HUES48 (cell line): ENCODE results near the gene TTC29.
"Not testable (repeated sequence)": the region's sequence is repeated elsewhere in the genome, so short reads cannot be mapped to it uniquely, and the experiment has no call there.

Source experiments
- H3K27ac ChIP-seq: one replicate; pipeline ENCODE4 v1.7.0; 2013; ENCODE audit warnings: low read depth, low read length, inconsistent platforms
- H3K27me3 ChIP-seq: 2 replicates; pipeline ENCODE4 v1.6.1; 2013; ENCODE audit warnings: mild to moderate bottlenecking, low read length; ENCODE audit not compliant: control insufficient read depth, insufficient read depth
- H3K36me3 ChIP-seq: 2 replicates; pipeline ENCODE4 v1.6.1; 2013; ENCODE audit warnings: low read length; ENCODE audit not compliant: control insufficient read depth, insufficient read depth
- H3K4me1 ChIP-seq: 2 replicates; pipeline ENCODE4 v1.6.1; 2013; ENCODE audit warnings: mild to moderate bottlenecking, low read length; ENCODE audit not compliant: control insufficient read depth, insufficient read depth
- H3K4me3 ChIP-seq: 2 replicates; pipeline ENCODE4 v1.5.1; 2013; ENCODE audit warnings: mild to moderate bottlenecking, low read depth, low read length
- H3K9ac ChIP-seq: 2 replicates; pipeline ENCODE4 v1.6.1; 2013; ENCODE audit warnings: mild to moderate bottlenecking, low read depth, low read length, moderate library complexity
- H3K9me3 ChIP-seq: 2 replicates; pipeline ENCODE4 v1.6.1; 2013; ENCODE audit warnings: low read length; ENCODE audit not compliant: control insufficient read depth, insufficient read depth

The TTC29 gene

DNA sequence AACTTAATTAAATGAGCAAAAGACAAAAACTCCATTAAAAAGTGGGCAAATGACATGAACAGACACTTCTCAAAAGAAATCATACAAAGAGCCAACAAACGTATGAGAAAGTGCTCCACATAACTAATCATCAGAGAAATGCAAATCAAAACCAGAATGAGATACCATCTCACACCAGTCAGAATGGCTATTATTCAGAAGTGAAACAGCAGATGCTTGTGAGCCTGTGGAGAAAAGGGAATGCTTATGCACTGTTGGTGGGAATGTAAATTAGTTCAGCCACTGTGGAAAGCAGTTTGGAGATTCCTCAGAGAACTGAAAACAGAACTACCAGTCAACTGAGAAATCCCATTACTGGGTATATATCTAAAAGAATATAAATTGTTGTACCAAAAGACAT is 222.1 kb downstream of the TTC29 start:
- H3K9ac ChIP-seq, H3K4me1 ChIP-seq, H3K27ac ChIP-seq, H3K4me3 ChIP-seq, H3K9me3 ChIP-seq, H3K27me3 ChIP-seq, H3K36me3 ChIP-seq: not testable (repeated sequence)

DNA sequence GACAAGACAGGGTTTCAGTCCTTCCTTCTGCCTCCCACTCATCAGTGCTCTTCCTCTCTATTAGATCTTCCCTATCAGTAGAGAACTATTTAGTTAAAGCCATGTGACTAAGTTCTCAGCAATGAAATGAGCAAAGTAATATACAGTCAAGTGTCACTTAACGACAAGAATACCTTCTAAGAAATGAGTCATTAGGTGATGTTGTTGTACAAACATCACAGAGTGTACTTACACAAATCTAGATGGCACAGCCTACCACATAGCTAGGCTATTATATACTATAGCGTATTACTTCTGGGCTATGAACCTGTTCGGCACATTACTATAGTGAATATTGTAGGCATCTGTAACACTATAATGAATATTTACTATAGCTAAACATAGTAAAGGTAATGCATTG is 235.7 kb downstream of the TTC29 start:
- Histone ChIP-seq H3K9ac (no peak overlapping the region), H3K4me1 (no peaks in the 10 kb centered on the region), H3K36me3 (no peaks in the 10 kb centered on the region), H3K4me3 (no peak overlapping the region), H3K9me3 (no peaks in the 10 kb centered on the region), H3K27me3 (no peaks in the 10 kb centered on the region), H3K27ac (no peak overlapping the region)

DNA sequence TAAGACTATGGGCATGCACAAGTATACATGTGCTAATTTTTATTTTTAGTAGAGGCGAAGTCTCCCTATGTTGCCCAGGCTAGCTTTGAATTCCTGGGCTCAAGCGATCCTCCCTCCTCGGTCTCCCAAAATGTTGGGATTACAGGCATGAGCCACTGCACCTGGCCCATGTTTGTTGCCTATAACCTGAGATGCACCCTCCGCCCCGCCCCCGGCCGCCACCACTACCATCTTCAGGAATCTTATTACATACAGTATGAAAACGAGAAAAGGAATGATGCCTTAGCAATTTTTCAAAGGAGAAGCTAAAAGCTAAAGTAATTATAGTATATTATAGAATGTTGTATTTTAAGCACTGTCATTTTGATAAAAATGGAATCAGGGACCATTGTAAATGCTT is 245.8 kb downstream of the TTC29 start:
- Histone ChIP-seq H3K9me3 (no peaks in the 10 kb centered on the region), H3K4me1 (no peaks in the 10 kb centered on the region), H3K27ac (no peak overlapping the region), H3K4me3 (no peak overlapping the region), H3K9ac (no peak overlapping the region), H3K36me3 (no peaks in the 10 kb centered on the region), H3K27me3 (no peaks in the 10 kb centered on the region)

DNA sequence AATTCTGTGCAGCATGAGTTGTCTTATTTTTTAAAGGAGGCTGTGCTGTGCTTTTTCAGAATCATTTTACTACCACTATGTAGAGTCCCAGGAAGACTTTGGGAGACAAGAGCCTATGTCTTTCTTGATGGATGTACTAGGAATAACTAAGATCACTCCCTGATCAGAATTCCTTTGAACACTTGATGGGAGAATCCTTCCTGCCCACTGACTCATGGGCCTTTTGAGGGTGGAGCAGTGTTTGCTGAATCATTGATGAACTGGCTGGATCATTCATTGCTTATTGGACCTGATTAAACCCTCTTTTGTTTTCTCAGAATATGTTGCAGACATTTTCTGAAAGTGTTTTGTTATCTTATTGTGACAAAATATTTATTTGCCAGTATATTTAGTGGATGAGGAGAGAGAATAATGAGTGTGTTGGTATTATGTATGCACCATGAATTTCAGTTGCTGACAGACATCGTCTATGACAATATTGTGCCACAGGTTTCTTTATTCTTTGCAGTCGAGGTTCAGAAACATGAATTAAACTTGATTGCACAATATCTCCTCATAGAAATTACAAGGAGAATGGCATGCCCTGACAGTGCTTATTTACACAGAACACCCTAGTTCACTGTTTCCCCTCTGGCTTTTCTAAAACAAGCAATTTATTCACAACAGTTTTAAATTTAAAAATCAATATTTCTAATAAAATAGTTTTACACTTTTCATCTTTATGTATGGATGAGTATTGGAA is 270.7 kb downstream of the TTC29 start:
- Histone ChIP-seq H3K9me3 (no peaks in the 10 kb centered on the region), H3K27ac (no peak overlapping the region), H3K9ac (no peak overlapping the region), H3K36me3 (no peaks in the 10 kb centered on the region), H3K4me3 (no peak overlapping the region), H3K4me1 (no peaks in the 10 kb centered on the region), H3K27me3 (no peaks in the 10 kb centered on the region)

DNA sequence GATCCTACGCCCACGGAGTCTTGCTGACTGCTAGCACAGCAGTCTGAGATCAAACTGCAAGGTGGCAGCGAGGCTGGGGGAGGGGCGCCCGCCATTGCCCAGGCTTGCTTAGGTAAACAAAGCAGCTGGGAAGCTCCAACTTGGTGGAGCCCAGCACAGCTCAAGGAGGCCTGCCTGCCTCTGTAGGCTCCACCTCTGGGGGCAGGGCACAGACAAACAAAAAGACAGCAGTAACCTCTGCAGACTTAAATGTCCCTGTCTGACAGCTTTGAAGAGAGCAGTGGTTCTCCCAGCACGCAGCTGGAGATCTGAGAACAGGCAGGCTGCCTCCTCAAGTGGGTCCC is 281.7 kb downstream of the TTC29 start:
- not testable (repeated sequence) for H3K4me3 ChIP-seq, H3K9ac ChIP-seq, H3K4me1 ChIP-seq, H3K9me3 ChIP-seq, H3K27ac ChIP-seq, H3K36me3 ChIP-seq
- peaks cover 33% of the 10 kb centered on the region for H3K27me3 ChIP-seq

DNA sequence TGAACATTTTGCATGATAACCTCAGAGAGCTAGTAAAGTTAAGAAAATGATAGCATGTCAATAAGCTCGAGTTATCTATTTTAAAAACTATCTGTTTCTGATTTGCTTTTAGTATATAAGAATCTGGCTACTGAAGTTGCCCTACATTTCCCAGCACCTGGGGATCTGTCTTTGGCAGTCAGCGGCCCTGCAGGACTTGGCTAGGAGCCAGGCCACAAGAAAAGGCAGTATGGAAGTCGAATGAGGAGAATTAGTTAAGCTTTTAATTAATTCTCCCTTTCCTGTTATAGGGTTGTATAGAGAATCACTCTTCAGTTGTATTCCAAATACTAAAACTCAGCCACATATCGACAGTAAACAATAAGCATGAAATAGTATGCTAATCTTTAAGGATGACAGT is 284.3 kb downstream of the TTC29 start:
- H3K4me3 ChIP-seq, result no peak overlapping the region
- peaks cover 58% of the 10 kb centered on the region for H3K27me3 ChIP-seq
- H3K9ac ChIP-seq, result no peak overlapping the region
- H3K9me3 ChIP-seq, result no peaks in the 10 kb centered on the region
- no peaks in the 10 kb centered on the region for H3K36me3 ChIP-seq
- H3K27ac ChIP-seq, result no peak overlapping the region
- H3K4me1 ChIP-seq, result no peaks in the 10 kb centered on the region
